Stimulated activated CD8-positive, alpha-beta memory T cell treated with anti-CD3 and anti-CD28 coated beads, Interleukin-7, amount 100 ng/mL, for 4 hours (primary cell): ENCODE data around the gene ADPRM.
"Not testable (repeated sequence)": the region's sequence is repeated elsewhere in the genome, so short reads cannot be mapped to it uniquely, and the experiment has no call there.

Source experiments
- DNase-seq, 2 donors: peaks; one replicate each; pipeline ENCODE4 v3.0.0-alpha.2; 2020; ENCODE audit warnings: low read depth in 2 of 2

The ADPRM gene

DNA sequence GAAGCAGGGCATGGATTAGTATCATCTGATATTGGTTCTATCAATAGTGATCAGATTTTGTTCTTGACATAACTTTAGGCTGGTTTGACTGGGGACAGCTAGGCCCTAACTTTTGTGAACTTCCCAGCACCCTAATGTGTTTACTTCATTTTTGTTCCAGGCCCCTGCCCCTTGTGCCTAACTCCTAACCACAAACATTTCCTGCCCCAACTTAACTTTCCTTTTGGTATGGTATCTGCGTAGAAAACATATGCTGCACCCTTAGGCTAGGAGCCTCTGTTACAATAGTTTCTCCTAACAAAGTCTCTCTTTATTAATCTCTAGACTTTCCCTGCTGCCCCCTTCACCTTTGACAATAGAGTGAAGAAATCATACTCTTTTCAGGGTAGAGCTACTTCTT is 2.5 kb downstream of the ADPRM start:
- DNase-seq = no peak

DNA sequence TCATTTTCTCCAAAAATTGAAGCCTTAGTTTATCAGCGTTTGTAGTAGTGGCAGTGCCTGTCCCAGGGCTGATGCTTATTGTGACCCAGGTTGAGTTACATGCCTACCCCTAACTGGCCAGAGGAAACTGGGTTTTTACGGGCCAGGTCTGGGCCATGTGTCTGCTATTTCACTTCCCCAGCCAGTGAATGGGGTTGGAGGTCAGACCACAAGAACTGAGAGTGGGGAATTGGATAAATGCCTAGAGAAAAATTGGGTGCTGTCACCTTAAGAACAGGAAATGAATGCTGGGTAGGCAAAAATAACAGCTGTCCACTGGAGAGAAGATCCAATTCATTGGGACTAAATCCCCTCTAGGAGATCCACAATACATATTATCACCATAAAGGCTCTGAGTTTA is 5.2 kb downstream of the ADPRM start:
- DNase-seq = no peak

DNA sequence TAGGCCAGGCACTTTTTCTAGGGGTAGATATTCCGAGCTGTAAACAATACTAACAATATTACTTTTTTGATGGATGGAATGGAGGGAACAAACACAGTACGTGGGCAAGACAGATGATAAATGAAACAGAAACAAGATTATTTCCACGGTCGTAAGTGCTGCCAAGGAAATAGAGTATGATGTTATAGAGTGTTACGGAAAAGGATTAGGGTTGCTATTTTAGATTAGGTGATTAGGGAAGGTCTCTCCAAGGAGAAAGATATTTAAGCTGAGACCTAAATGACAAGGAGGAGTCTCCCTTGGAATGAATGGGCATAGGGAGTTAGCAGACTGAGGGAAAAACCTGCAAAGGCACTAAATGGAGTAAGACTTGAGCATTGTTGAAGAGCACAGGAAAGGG is 8.3 kb downstream of the ADPRM start:
- DNase-seq = no peak

DNA sequence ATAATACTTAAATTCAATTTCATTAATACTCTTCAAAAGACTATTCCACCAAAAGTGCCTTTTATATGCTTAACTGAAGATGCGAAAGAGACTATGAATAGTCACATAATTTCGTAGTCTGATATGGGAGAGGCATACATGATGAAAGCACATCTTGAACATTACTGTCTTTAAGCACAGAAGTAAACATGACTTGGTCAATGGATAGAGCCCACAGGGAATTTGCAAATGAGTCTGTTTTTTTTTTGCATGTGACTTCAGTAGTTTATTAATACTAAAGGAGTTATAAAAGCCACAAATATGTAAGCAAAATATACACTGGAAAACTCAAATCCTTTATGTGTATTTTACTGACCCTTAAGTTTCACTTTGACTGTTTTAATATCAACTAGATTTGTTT is 15.9 kb downstream of the ADPRM start:
- DNase-seq = no peak

DNA sequence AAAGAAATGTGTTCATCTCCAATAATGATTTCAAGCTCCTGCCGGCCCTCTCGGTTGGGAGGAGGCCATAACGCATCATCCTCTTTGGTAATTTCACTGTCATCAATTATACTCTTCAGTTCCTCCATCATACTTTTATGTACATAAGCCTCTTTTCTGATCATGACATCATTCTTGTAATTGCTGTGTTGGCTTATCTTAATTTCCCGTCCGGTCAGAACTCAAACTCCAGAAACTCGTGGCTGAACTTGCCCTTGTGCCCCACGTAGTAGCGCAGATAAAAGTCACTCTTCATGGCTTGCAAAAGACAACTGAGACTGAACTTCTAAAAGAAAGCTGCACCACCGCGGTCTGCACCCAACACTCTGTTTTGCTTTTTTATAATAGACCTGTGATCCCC is 18.8 kb downstream of the ADPRM start:
- no peak for DNase-seq

DNA sequence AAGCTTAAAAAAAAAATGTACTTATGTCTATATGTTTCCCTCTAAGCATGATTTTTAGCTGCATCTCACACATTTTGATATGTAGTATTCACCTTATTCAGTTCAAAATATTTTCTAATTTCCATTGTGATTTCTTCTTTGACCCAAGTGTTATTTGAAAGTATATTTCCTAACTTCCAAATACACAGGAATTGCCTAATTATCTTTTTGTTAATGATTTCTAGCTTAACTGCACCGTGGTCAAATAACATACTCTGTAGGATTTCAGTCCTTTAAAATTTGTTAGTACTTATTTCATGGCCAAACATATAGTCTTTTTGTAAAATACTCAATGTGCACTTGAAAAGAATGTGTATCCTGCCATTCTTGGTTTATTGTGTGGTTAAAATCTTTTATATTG is 21.2 kb downstream of the ADPRM start:
- DNase-seq = no peak

DNA sequence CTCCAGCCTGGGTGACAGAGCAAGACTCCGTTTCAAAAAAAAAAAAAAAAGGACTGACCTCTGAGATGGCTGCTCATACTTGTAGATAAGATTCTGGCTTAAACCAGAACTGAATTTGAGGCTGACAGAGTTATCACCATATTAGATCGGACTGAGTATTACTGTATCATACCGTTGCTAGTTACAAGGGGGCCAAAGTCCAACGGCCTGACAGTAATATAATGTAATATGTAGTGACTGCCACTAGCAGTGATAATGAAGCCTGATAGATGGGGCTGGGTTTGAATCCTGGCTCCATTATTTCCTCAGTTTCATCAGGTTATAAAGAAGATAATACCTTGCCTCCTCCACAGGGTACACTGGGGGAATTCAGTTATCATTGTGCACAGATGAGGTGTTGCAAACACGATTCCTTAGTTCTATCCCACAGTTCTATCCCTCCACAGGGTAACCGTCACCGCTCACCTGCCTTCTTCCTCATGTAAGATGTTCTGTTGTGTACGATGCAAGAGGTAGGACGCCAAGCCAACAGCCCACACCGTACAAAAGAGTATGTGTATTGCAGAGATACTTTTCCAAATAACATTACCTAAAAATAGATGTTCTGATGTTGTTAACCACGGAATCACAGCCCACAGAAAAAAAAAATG is 27.3 kb downstream of the ADPRM start:
- DNase-seq = no peak

DNA sequence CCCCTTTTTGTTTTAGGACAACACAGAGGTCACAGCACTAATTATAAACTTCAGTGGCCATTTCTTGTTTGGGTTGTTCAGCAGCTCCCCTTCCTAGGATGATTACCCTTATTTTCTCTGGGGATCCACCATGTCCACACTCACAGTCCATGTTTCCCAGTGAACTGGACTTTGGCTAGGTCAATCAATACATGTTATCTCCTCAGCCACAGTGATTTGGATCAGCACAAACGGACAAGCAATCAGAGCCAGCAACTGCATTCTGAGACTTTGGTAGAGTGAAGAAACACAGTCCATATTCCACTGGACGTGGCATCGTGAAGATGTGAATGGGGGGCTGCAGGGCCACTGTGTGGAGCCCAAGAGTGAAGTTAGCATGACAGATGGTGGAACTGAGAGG is 27.9 kb downstream of the ADPRM start:
- DNase-seq = no peak

DNA sequence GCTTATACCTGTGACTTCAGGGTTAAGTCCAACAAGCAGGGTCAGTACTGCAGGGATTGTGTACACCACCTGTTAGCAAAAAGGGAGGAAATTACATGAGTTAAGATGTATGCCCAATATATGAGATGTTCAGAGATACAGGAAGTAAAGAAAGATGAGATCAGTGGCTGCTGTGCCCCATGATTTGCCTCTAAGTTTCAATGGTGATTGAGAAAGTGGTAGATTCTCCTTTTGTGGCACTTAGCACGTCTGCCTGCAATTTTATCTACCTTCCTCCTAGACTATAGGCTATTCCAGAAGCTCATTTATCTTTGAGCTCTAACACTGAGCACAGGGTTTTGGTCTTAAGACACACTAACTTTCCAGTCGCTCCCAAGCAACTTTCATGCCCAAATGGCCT is 28.8 kb downstream of the ADPRM start:
- no peak for DNase-seq

DNA sequence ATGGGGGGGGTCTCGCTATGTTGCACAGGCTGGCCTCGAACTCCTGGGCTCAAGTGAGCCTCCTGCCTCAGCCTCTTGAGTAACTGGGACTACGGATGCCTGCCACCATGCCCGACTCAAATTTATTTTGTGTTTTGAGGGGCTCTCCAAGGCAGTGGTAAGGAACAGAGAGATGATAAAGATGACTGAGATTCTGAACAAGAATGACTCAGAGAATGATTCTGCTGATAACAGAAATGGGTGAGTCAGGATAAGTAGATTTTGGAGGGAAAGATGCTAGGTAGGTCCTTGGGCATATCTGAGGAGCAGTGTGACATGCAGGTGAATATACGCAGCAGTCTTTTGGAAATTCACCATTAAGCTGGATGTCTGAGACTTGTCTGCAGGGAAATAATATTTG is 29.8 kb downstream of the ADPRM start:
- no peak for DNase-seq

DNA sequence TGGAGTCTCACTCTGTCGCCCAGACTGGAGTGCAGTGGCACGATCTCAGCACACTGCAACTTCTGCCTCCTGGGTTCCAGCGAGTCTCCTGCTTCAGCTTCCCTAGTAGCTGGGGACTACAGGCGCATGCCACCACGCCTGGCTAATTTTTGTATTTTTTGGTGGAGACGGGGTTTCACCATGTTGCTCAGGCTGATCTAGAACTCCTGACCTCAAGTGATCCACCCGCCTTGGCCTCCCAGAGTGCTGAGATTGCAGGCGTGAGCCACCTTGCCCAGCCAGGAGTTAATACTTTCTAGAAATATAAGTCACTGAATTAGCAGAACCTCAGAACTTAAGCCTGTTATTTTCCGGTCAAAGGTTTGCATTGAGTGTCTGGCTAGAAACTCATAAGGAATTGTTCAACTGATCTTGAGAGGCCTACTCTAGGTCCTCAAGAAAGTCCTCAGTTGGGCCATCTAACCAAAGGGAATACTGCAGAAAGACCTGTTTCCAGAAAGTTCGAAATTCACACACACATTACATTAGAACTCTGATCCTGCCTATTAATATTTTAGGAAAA is 31.0 kb downstream of the ADPRM start:
- DNase-seq = no peak

DNA sequence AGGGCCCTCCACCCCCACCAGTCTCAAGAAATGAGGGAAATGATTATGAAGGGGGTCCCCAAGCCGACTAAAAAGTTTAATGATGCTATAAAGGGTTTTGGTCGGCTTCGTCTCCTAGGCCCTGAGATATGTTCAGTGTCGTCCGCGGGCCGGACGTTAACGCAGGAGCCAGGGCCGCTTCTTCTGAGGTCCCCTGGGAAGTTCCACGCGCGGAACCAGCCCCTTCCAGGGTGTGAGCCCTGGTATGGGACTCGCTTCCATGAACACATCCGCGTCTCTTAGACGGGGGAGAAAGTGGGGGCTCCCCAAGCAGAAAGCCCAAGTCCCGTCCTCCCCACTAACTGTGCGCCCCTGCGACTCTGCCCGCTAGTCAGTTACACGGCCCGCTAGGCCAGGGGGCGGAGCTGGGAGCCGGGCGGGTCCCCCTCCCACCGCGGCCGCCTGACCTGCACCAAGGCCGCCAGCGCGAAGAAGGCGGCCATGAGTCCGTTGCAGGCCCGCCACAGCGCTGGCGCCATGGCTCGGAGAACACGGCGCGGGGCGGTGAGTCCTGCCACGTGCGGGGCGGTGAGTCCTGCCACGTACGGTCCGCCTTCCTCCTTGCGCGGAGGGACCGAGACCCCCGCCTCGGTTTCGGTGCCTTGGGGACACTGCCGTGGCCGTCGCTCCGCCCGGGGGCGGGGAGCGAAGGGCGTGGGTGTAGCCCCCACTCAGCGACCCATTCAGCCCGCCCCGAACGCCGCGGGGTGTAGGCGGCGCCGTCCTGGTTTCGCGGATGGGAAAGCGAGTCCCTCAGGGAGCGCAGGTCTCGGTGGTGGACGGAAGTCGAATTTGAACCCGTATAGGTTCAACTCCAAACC is 32.2 kb downstream of the ADPRM start, which contains the start of gene TMEM220:
TMEM220 (minus strand) TSS at position 690 of the 860 bp plus-strand sequence; CDS start at position 518, 172 bp downstream.
- DNase-seq = peak in 1 of 2 donors; percentile 53

DNA sequence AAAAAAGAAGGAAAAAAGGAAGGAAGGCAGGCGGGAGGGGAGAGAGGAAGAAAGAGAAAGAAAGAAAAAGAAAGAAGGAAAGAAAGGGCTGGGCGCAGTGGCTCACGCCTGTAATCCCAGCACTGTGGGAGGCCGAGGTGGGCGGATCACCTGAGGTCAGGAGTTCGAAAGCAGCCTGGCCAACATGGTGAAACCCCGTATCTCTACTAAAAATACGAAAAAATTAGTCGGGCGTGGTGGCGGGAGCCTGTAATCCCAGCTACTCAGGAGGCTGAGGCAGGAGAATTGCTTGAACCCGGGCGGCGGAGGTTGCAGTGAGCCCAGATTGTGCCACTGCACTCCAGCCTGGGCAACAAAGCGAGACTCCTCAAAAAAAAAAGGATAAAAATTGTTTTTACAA is 32.9 kb downstream of the ADPRM start:
- DNase-seq = not testable (repeated sequence)

DNA sequence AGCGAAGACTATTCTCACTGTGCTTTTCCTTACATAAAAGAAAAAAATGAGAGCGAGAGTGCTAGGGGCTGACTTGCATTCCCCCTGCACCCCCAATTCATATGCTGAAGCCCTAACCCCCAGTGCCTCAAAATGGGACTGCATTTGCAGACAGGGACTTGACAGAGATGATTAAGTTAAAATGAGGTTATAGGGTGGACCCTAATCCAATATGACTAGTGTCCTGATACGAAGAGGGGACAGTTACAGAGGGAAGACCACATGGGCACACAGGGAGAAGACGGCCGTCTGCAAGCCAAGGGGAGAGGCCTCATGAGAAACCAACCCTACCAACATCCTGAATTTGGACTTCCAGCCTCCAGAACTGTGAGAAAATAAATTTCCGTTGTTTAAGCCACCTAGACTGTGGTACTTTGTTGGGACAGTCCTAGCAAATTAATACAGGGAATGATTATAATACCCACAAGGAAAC is 34.0 kb downstream of the ADPRM start:
- DNase-seq = no peak

DNA sequence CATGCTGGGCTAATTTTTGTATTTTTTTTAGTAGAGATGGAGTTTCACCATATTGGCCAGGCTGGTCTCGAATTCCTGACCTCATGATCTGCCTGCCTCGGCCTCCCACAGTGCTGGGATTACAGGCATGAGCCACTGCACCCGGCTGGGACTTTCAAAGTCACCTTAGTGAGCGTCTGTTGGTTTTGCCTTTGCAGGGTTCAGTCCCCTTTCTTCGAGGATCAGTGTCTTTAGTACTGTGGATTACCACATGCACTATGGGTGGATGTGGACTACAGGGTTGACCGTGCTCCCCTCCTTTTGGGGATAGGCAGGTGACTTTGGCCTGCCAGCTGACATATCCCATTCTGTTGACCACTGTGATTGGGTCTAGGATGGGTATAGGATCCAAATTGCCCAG is 34.7 kb downstream of the ADPRM start:
- DNase-seq = not testable (repeated sequence)

DNA sequence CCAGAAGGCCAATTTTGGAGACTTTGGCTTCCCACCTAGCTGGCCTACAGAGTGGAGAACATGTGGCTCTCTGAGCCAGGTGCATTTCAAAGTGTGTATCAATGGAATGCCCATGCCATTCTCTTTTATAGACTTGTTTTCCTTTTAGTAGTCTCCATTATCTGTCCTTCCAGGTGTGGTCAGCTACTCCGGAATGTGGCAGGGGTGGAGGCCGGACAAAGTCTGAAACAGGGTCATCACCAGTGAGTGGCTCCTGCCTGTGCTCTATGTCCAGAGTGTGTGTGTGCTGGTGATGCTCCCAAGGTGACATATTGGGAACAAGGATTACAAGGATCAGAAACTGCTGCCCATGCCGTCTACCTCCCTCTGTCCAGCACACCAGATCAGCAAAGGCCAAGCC is 36.3 kb downstream of the ADPRM start:
- no peak for DNase-seq

DNA sequence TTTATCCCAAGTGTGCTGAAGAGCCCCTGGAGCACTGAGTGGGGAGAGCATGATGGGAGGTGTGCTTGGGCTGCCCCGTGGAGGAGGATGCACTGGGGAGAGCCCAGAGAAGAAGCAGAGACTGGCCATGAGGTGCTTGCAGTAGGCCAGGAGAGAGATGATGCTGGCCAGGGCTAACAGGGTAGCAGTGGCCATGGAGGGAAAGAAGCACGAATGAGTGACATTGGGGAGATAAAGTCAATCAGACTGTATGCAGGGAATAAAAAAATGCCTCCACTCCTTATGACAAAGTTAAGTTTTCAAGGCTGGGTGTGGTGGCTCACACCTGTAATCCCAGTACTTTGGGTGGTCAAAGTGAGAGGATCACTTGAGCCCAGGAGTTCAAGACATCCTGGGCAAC is 37.9 kb downstream of the ADPRM start:
- no peak for DNase-seq

DNA sequence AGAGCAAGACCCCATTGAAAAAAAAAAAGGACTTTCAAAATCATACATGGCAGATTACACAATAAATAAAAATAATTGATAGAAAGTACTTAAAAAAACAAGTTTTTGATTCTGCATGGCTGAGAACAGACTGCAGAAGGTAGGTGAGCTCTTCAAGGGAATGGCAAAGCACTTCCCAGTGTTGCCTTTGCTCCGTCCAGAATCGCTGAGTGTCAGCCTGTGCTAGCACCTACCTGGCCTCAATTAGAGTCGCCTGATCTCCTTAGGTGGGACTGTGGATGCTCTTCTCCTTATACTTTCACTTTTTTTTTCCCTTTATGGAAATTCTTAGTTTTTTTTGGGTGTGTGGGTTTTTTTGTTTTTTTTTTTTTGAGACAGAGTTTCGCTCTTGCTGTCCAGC is 38.4 kb downstream of the ADPRM start:
- no peak for DNase-seq

DNA sequence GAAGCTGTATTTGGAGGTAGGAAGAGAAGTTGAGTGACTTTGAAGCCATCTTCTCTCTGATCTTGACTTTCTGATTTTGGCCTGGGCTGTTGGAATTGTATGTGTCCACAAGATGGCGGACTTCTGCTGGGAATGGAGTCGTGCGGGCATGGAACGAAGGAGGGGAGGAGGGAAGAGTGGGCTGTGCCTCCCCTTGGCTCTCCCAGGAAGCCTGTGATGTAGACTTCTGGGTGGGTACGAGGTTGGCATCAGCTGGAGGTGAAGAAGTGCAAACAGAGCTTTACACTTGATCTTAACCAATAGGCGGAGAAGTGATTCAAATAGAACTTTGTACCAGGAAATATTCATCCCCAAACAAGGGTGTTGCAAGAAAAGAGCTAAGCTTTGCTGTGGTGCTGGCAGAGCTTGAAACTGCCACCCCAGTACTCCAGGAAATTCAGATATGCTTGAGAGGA is 39.8 kb downstream of the ADPRM start:
- no peak for DNase-seq

DNA sequence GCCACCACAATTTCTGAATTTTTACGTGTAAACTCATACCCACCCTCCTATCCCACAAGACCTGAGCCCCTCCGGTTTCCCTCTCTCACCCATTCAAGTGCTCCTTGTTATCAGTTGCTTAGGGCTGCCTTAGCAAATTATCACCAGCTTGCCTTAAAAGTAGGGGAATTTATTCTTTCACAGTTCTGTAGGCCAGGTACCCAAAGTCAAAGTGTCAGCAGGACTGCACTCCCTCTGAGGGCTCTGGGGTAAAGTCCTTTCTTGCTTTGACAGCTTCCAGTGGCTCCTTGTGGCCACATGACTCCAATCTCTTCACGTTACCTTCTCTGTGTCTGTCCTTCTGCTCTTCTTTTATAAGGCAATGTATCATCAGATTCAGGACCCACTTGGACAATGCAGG is 40.3 kb downstream of the ADPRM start:
- no peak for DNase-seq

DNA sequence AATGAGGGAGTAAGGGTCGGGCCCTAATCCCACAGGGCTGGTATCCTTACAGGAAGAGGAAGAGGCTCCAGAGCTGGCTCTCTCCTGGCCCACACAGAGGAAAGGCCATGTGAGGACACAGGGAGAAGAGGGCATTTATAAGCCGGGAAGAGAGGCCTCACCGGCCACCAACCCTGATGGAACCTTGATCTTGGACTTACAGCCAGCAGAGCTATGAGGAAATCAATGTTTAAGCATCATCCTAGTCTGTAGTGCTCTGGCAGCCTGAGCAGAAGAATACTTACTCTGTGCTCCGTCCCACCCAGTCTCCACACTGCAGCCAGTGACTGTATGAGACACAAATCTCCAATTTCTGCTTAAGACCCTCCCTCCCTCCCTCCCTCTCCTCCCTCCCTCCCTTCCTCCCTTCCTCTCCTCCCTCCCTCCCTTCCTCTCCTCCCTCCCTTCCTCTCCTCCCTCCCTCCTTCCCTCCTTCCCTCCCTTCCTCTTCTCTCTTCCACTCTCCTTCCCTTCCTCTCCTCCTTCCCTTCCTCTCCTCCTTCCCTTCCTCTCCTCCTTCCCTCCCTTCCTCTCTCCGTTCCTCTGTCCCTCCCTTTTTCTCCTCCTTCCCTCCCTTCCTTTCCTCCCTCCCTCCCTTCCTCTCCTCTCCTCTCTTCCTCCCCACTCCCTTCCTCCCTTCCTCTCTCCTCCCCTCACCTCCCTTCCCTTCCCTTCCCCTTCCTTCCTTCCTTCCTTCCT is 41.3 kb downstream of the ADPRM start:
- no peak for DNase-seq

DNA sequence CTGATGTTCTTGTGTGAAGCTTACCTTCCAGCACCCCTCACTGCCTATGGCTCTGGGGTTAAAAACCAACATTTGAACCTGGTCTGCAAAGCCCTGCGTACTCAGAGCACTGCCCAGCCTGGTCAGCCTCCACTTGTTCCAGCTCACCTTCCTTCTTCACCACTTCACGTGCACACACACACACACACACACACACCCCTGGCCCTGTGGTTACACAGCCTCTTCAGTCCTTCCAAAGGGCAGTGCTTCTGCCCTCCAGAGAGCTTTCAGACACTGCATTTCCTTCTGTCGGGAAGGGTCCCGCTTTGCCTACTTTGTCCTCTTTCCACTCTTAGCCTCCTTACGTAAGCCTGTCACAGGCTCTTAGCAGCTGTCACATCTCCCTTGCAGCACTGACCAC is 42.0 kb downstream of the ADPRM start:
- no peak for DNase-seq
